NCI-H1436 treated with DMSO at 0.1 percent for 48 hours (cell line): ENCODE measurements around the gene DPEP2NB.
"Not testable (repeated sequence)": the region's sequence is repeated elsewhere in the genome, so short reads cannot be mapped to it uniquely, and the experiment has no call there.

Experiments
- DNase-seq: peaks from one replicate; lab custom pipeline; 2025; lab: John Stamatoyannopoulos, UW

Gene DPEP2NB

DNA sequence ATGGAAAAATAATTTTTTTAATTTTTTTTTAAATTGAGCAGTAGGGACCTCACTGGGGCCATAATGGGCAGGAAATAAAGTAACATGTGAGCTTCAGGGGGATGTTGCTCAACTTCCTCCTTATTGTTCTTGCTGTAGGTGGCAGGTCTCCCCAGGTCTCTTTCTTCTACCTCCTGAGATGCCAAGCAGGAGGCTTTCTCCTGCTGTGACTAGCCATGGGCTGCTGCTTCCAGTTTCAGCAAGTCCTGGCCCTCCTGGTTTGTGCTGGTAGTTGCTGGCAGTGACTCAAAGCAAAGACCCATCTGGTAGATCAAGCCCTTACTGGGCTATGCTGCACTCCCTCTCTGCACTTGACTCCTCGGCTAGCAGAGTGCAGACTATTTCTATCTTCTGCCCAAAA is 2.3 kb downstream of the DPEP2NB start:
- no peak for DNase-seq

DNA sequence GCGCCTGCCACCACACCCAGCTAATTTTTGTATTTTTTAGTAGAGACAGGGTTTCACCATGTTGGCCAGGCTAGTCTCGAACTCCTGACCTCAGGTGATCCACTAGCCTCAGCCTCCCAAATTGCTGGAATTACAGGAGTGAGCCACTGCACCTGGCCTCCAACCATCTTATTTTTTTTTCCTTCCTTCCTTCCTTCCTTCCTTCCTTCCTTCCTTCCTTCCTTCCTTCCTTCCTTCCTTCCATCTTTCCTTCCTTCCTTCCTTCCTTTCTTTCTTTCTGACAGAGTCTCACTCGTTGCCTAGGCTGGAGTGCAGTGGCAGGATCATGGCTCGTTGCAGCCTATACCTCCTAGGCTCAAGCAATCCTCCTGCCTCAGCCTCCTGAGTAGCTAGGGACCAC is 5.8 kb downstream of the DPEP2NB start:
- DNase-seq = not testable (repeated sequence)

DNA sequence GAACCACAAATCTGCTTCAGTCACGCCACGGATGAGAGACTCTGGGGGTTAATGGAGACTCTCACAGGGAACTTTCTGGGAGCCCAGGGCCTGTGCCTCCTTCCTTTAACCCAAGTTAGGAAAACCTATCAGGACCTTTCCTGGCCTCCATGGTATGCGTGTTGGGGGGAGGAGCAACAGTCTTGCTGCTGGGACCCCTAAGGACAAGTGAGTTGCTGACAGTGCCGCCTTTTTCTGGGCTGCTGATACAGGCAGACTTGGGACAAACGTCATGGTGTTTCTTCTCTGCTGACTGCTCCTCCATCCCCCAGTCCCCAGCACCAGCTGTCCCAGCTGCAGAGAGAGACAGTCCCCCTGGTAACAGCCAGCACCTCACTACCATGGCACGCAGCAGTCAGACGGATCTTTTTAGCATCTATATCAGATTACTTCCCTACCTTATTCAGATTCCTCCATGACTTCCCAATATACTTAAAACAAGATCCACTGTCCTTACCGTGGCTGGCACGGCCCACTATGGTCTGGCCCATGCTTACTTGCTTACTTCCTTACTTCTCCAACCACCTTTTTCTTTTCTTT is 6.5 kb downstream of the DPEP2NB start:
- DNase-seq = no peak

DNA sequence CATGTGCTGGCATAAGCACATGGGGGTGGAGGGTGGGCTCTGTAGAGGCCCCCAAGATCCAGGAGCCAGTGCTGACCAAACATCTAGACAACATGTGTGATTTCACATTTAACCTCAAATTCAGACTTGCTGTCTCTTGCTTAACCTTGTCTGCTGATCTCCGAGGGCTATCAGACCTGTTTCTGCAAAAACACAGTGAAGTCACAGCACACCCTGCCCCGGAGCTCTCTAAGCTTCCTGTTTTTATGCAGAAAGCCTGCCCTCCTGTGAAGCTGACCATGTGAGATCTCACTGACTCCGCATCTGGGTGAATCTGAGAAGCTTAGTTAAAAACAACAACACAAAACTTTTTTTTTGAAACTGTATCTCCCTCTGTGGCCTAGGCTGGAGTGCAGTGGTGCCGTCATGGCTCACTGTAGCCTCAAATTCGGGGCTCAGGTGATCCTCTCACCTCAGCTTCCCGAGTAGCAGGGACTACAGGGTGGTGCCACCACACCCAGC is 9.9 kb downstream of the DPEP2NB start:
- DNase-seq = no peak

DNA sequence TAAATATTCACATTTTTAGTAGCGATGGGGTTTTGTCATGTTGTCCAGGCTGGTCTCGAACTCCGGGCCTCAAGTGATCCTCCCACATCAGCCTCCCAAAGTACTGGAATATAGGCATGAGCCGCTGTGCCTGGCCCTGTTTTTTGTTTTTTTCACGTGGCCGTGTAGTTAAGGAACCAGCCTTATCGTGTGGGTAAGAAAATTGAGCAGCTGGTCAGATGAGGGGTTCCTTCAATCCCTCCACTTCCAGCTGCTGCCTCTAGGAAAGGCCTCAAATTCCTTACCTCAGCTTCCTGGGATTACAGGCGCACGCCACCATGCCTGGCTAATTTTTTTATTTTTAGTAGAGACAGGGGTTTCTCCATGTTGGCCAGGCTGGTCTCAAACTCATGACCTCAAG is 10.5 kb downstream of the DPEP2NB start:
- no peak for DNase-seq

DNA sequence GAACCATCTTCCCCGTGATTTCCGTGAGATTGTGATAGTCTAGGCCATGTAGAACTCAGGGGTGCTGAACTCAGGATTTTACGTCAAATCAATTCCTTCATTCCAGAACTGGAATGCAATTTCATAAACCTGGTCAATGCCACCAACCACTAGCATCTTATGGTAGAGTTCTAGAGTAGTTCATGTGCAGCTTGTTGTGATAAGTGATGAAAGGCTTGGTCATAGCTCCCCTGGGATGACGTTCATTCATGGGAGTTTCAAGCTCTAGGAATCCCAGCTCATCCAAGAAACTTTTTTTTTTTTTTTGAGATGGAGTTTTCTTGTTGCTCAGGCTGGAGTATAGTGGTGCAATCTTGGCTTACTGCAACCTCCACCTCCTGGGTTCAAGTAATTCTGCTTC is 12.7 kb downstream of the DPEP2NB start:
- DNase-seq = no peak

DNA sequence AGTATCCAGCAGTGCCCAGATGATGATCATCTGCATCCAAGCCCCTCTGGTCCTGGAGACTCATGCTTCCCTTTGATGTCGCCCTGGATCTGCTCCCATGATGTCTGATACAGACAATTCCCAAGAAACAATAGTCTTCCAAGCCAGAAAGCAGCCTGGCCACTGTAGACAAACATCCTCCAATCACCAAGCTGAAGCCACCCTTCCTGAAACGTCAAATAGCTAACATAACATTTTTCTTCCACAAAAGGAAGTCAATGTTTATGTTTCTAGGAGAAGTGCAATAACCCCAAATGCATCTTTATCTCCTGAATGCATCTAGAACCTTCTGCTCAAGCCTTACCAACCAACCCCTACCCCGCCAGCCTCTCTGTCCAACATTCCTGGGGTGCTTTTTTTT is 15.3 kb downstream of the DPEP2NB start:
- DNase-seq = no peak

DNA sequence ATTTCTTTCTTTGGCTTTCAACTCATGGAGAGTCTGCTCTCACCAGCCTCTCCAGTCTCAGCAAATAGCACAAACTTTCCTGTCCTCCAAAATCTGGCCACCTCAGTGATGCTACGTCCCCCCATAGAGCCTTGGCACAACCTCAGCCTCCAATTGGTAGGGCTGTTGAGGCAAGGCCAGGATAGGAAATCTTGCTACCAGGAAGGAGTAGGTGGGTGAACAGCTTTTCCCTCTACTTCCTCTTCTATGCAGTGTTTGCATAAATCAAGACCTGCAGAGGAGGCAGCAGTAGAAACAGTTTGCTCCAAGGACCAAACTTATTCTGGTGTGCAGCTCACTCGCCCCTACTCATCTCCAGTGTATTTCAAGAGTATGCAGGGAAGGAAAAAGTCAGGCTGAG is 15.7 kb downstream of the DPEP2NB start:
- no peak for DNase-seq

DNA sequence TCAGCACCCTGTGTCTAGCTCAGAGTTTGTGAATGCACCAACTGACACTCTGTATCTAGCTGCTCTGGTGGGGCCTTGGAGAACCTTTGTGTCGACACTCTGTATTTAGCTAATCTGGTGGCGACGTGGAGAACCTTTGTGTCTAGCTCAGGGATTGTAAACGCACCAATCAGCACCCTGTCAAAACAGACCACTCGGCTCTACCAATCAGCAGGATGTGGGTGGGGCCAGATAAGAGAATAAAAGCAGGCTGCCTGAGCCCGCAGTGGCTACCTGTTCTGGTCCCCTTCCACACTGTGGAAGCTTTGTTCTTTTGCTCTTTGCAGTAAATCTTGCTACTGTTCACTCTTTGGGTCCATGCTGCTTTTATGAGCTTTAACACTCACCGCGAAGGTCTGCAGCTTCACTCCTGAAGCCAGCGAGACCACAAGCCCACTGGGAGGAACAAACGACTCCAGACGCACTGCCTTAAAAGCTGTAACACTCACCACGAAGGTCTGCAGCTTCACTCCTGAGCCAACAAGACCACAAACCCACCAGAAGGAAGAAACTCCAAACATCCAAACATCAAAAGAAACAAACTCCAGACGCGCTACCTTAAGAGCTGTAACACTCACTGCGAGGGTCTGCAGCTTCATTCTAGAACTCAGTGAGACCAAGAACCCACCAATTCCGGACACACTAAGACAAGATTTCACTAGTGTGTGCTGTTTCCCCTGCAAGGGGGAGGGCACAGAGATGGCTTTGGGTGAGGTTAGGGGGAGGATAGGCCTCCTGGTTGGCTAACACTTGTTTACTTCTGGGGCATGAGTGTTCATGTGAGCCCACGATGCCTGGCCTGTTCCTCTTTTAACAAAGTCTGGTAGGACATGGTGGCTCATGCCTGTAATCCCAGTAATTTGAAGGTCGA is 16.7 kb downstream of the DPEP2NB start, which contains the start of gene DPEP2:
Gene DPEP2 (minus strand): TSS at position 706 of the 910 bp plus-strand sequence. CDS start 6,272 bp downstream, outside the sequence.
- DNase-seq = not testable (repeated sequence)

DNA sequence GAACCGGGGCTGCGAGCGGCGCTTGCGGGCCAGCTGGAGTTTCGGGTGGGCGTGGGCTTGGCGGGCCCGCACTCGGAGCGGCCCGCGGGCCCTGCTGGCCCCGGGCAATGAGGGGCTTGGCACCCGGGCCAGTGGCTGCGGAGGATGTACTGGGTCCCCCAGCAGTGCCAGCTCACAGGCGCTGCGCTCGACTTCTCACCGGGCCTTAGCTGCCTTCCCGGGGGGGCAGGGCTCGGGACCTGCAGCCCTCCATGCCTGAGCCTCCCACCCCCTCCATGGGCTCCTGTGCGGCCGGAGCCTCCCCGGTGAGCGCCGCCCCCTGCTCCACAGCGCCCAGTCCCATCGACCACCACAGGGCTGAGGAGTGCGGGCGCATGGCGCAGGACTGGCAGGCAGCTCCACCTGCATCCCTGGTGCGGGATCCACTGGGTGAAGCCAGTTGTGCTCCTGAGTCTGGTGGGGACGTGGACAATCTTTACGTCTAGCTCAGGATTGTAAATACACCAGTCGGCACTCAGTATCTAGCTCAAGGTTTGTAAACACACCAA is 17.4 kb downstream of the DPEP2NB start:
- DNase-seq = not testable (repeated sequence)

DNA sequence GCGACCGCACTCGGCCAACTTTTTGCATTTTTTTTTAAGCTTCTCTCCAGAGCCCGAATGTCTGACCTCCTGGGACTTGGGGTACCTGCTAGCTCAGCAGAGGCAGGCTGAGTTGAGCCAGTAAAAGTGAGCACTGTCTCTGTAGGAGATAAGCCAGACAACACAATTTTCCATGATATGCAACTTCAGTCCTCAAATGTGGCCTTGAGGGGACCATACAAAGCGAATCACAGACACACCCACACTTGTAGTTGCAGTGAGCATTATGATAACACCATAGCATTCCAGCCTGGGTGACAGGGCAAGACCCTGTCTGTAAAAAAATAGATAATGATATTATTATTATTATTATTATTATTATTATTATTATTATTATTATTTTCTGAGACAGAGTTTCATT is 19.0 kb downstream of the DPEP2NB start:
- no peak for DNase-seq

DNA sequence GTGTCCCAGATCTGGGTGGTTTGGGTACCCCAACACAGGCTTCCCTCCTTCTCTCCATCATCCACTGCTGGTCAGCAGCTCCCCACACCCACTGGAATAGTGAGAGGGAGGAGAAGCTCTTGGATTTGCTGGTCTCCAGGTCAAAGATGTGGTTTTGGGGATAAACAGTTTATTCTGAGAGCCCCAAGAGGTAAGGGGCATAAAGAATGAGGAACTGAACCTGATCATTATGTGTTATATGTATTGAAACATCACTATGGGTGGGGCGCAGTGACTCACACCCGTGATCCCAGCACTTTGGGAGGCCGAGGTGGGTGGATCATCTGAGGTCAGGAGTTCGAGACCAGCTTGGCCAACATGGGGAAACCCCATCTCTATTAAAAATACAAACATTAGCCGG is 20.3 kb downstream of the DPEP2NB start:
- no peak for DNase-seq

DNA sequence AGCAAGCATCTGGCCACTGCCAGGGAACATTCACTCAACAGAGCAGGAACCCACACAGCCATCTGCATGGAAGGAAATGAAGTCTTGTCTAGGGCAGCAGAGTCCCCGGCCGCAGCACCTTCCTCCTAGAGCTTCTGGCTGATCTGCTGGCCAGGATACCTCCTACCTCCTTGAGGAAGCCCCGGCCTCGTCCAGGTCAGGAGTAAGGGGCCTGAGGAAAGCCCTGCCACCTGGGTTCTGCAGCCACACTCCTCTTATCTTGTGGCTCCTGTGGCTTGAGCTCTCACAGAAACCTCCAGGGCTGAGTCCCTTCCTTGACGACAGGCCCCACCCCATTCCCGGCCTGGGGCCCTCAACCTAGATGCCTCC is 21.7 kb downstream of the DPEP2NB start:
- not testable (repeated sequence) for DNase-seq

DNA sequence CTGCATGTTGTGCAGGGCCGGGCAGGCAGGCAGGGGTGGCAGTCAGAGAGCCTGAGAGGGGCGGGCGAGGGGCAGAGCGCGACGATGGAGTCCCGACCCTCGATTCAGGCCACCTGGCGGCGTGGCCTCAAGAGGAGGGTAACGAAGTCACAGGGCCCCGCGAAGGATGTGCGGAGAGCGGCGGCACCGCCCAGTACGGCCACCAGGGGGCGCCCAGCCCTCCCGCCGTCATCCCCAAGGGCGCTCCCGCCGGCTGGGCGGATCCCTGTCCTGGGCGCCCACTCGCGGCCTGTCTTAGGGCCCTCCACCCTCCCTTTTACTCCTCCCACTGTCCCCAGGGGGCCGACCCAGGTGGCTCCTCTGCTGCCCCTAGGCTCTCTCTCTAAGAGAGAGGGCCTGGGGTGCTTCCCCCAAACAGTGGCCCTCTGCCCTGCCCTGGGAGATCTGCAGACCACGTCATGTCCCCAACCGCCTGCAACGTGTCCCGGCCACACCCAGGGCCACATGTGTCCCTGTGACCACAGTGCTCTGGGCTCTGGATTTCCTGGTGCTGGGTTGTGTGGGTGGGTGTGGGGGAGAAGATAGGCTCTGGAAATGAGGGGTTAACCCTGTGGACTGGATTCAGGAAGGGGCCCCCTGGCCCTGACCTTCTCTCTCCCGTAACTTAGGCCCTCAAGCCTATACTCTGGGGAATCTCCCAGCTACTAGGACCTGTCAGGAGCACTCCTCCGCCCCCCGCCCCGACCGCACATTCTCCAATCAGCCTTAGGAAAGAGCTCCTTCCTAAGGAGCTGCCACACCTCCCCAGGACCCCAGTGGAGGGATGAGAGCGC is 22.3 kb downstream of the DPEP2NB start:
- DNase-seq = peak; percentile 9

DNA sequence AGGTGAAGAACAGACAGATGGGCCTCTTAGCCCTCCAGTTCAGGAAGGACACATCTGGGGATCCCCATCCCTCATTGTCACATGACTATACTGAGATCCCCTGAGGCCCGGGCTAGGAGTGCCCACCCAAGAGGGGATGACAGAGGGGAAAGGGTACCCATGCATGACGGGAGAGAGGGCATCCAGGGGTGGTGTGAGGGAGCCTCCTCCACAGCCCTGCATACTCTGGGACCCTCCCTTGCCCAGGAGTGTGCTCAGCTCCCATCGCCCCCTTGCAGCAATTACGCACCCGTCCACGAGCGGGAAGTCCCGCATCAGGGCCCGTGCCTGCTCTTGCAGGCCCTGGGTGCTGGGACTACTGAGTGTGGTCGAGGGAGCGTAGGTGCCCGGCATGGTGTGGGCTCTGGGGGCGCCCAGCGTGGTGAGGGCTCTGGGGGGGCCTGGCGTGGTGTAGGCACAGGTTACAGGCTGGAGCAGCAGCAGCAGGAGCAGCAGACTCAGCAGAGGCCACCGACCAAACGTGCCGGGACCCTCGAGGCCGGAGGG is 23.0 kb downstream of the DPEP2NB start:
- DNase-seq = no peak

DNA sequence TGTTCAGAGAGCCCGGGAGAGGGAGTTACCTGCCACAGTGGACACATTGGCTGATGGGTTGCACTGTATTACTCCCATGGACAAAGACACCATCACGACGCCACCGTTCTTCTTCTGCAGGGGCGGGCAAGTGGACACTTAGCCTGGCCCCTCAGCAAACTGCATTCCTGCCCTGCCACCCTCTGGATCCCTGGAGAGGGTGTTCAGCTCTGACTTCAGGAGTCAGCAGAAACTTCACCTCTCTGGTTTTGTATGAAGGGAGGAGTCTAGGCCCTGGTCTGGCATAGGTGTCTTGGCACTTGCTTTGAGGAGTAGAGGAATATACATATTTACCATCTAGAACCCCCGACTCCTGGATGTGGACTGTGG is 25.7 kb downstream of the DPEP2NB start:
- DNase-seq = no peak

DNA sequence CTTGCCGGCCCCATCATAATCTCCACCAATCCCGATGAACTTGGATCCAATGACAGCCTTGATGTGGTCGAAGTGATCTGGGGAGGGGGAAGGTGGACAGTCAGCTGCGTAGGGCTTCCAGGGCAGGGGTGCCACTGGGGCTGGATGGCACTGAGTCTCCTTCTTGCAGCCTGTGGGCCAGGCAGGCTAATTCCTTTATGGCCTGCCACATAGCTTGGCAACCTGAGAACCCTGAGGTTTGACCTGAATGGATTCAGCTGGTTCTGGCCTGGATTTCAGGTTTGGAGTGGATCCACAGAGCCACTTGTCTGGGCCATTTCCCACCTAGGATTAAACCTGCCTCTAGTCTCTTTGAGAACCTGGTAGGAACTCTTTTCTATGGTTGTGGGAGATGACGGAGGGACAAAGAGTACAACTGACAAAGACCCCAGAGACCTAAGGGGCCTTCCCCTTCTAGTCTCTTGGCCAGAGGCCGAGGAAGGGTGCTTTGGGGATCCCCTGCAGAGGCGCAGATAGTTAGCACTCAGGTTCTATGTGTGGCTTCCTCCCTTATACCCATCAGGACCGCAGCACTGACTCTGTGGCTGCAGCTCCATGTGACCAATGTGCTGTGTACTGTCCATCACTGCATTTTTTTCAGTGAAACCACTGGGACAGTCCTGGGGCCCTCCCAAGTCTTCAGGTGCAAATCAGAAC is 26.2 kb downstream of the DPEP2NB start:
- no peak for DNase-seq

DNA sequence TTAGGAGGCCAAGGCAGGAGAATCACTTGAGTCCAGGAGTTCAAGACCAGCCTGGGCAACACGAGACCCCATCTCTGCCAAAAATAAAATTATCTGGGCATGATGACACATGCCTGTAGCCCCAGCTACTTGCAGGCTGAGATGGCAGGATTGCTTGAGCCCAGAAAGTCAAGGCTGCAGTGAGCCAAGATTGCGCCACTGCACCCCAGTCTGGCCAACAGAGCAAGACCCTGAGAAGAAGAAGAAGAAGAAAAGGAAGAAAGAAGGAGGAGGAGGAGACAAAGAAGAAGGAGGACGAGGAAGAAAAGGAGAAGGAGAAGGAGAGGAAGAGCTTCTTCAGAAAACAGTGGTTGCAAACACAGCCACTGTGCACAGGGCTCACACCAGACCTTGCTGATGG is 27.0 kb downstream of the DPEP2NB start:
- DNase-seq = no peak

DNA sequence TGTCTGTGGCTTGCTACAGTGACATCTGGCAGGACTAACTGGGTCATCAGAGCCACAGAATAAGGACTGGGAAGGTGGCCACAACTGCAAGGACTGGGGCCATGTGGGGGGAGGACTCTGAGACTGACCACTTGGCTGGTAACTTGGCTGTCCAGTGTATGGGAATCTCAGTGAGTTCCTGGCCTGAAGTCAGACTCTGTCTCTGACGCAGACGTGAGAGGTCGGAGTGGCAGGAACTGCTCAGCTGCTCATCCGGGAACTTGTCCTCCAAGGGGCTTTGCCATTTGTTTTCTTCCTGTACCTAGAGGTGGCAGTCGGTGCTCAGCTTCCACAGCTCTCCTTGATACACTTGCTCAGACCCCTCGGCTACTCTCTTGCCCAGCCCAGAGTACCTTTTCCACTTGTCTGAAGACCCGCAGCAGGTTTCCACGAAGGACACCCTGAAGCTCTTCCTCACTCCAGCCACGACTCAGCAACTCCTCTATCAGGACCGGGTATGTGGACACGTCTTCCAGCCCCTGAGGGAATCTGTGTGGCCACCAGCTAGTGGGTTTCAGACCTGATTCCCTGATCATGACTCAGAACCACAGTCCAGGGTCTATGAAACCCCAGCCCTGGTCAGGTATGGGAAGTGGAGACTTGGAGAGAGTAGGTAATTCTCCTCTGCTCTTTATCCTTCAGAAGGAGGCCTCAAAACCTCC is 28.1 kb downstream of the DPEP2NB start:
- DNase-seq = no peak

DNA sequence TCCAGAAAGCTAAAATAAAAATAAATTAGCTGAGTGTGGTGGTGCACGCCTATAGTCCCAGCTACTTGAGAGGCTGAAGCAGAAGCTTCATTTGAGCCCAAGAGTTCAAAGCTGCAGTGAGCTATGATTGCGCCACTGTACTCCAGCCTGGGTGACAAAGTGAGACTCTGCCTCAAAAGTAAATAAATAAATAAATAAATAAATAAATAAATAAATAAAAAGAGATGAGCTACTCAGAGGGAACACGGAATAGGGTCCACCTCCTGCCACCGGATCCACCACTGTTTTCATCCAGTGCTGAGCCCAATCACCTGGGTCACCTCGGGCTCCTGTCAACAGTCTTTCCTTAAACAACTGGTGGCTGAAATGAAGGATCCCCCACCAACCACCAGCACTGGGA is 28.8 kb downstream of the DPEP2NB start:
- DNase-seq = no peak
